Stimulated activated CD4-positive, alpha-beta T cell treated with anti-CD3 and anti-CD28 coated beads, Interleukin-1b, Interleukin-23, amount 100 ng/mL, for 1 hour (primary cell): ENCODE results near the gene CCSER2.
"Not testable (repeated sequence)": the region's sequence is repeated elsewhere in the genome, so short reads cannot be mapped to it uniquely, and the experiment has no call there.

Source experiments
- DNase-seq, 2 donors: peaks; one replicate each; pipeline ENCODE4 v3.0.0-alpha.2; 2020; ENCODE audit warnings: low read depth in 2 of 2

CCSER2 gene

GRCh38 chr10:84519235-84519634, 190.8 kb downstream of the CCSER2 start:
- DNase-seq: no peak

GRCh38 chr10:84521013-84521412, 192.6 kb downstream of the CCSER2 start:
- DNase-seq: no peak

- DNase-seq: no peak
Measured at GRCh38 chr10:84521468-84521867, 193.1 kb downstream of the CCSER2 start.

- no peak for DNase-seq
Measured at GRCh38 chr10:84522612-84523462, 194.4 kb downstream of the CCSER2 start.

- no peak for DNase-seq
Measured at GRCh38 chr10:84523526-84523925, 195.1 kb downstream of the CCSER2 start.

GRCh38 chr10:84524435-84524834, 196.0 kb downstream of the CCSER2 start:
- no peak for DNase-seq

GRCh38 chr10:84525120-84525806, 196.9 kb downstream of the CCSER2 start:
- DNase-seq: no peak

GRCh38 chr10:84525807-84526182, 197.4 kb downstream of the CCSER2 start:
- not testable (repeated sequence) for DNase-seq

GRCh38 chr10:84527386-84527785, 199.0 kb downstream of the CCSER2 start:
- not testable (repeated sequence) for DNase-seq

- DNase-seq: not testable (repeated sequence)
Measured at GRCh38 chr10:84528526-84528925, 200.1 kb downstream of the CCSER2 start.

- no peak for DNase-seq
Measured at GRCh38 chr10:84530724-84531325, 202.4 kb downstream of the CCSER2 start.

- no peak for DNase-seq
Measured at GRCh38 chr10:84531396-84531795, 203.0 kb downstream of the CCSER2 start.

GRCh38 chr10:84534168-84534567, 205.8 kb downstream of the CCSER2 start:
- no peak for DNase-seq

GRCh38 chr10:84537447-84537931, 209.1 kb downstream of the CCSER2 start:
- no peak for DNase-seq

- DNase-seq: no peak
Measured at GRCh38 chr10:84538036-84538435, 209.6 kb downstream of the CCSER2 start.

- no peak for DNase-seq
Measured at GRCh38 chr10:84539216-84539615, 210.8 kb downstream of the CCSER2 start.

- DNase-seq: no peak
Measured at GRCh38 chr10:84540022-84540616, 211.7 kb downstream of the CCSER2 start.

GRCh38 chr10:84540617-84541288, 212.4 kb downstream of the CCSER2 start:
- DNase-seq: peak; percentile 13 to 52

- DNase-seq: no peak
Measured at GRCh38 chr10:84541289-84541637, 212.9 kb downstream of the CCSER2 start.

GRCh38 chr10:84542522-84543490, 214.4 kb downstream of the CCSER2 start:
- DNase-seq: no peak
